LNCaP clone FGC (cell line): ENCODE measurements around the gene KRTAP10-2.
A peak's percentile ranks its signal among the peaks of the same experiment; 100 is the strongest.
"Not testable (repeated sequence)": the region's sequence is repeated elsewhere in the genome, so short reads cannot be mapped to it uniquely, and the experiment has no call there.

Source experiments
- DNase-seq: peaks from one replicate; pipeline ENCODE4 v3.0.0-alpha.2; 2011; ENCODE audit warnings: low read depth
- H3K4me3 ChIP-seq: 2 replicates; pipeline ENCODE4 v1.5.1; 2011; ENCODE audit warnings: mild to moderate bottlenecking, low read depth, low read length, control low read depth
- CTCF ChIP-seq: IDR thresholded peaks from 2 replicates; pipeline ENCODE4 v1.5.1; 2012; ENCODE audit warnings: mild to moderate bottlenecking; ENCODE audit not compliant: control insufficient read depth, insufficient read depth; ENCODE audit errors: extremely low read depth

Gene KRTAP10-2

GRCh38 chr21:44551340-44551961 is at the start of gene KRTAP10-2:
Gene KRTAP10-2, minus strand, starts transcription at chr21:44551505. Its CDS starts 47 bp downstream, at chr21:44551458.
- DNase-seq = no peak
- no peak for TF ChIP-seq CTCF
- no peak within 1 kb of the TSS for H3K4me3 ChIP-seq

GRCh38 chr21:44601091-44601490 is 49.8 kb upstream of the KRTAP10-2 start:
- H3K4me3 ChIP-seq, DNase-seq: not testable (repeated sequence)
- peak; percentile 43 for TF ChIP-seq CTCF

- H3K4me3 ChIP-seq, DNase-seq: not testable (repeated sequence)
Measured at GRCh38 chr21:44600118-44600978, 49.0 kb upstream of the KRTAP10-2 start, which contains the start of gene KRTAP10-7. Gene KRTAP10-7, plus strand, starts transcription at chr21:44600597. Its CDS starts 25 bp downstream, at chr21:44600622.

- no peak for DNase-seq
- no peak overlapping the region for H3K4me3 ChIP-seq
- TF ChIP-seq CTCF = no peak
Measured at GRCh38 chr21:44599264-44600029, 48.1 kb upstream of the KRTAP10-2 start.

- TF ChIP-seq CTCF = no peak
- H3K4me3 ChIP-seq = no peak overlapping the region
- no peak for DNase-seq
Measured at GRCh38 chr21:44598061-44598460, 46.8 kb upstream of the KRTAP10-2 start.

GRCh38 chr21:44596068-44596725 is 44.9 kb upstream of the KRTAP10-2 start:
- no peak overlapping the region for H3K4me3 ChIP-seq
- DNase-seq = no peak
- no peak for TF ChIP-seq CTCF
